Measurements from ENCODE around the gene DZIP1L.

Gene DZIP1L

DNA sequence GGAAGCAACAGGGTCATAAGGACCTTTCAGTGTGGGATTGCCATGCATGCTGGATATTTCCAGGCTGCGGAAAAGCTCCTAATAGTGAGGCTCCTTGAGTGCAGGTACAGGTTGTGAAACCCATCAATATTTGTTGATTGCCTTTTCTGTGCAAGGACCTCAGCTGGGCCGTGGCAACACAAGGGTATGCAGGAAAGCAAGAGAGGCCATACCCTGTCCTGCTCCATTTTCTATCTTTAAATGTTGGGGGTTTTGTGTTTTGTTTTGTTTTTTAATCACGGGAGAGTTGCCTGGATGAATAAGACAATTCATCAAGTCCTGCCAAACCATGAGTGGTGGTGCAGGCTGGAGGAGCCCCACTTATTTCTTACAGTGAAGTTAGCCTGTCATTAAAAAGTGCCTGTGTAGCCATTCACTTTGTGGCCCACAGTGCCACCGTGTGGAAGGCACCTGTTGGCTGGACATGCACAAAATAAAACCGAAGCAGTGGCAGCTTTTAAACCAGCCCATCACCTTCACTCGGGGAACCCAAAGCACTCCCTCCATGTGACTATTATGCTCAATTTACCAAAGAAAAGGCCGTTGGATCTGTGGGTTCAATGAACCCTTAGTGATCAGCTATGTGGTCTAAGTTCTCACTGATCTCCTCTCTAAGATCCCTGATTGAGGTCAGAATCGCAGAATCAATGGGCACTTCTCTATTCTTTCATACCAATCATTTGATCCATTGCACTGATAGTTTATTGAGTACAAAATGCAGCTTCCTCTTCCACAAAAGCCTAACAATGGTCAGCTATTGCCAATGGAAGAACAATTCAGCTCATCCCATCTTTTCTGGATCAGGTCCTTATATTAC lies 63.2 kb downstream of the DZIP1L start:
- no peak overlapping the region for H3K4me3 ChIP-seq (ENCODE audit: low read depth, low read length)
- TF ChIP-seq, protein P1, sequence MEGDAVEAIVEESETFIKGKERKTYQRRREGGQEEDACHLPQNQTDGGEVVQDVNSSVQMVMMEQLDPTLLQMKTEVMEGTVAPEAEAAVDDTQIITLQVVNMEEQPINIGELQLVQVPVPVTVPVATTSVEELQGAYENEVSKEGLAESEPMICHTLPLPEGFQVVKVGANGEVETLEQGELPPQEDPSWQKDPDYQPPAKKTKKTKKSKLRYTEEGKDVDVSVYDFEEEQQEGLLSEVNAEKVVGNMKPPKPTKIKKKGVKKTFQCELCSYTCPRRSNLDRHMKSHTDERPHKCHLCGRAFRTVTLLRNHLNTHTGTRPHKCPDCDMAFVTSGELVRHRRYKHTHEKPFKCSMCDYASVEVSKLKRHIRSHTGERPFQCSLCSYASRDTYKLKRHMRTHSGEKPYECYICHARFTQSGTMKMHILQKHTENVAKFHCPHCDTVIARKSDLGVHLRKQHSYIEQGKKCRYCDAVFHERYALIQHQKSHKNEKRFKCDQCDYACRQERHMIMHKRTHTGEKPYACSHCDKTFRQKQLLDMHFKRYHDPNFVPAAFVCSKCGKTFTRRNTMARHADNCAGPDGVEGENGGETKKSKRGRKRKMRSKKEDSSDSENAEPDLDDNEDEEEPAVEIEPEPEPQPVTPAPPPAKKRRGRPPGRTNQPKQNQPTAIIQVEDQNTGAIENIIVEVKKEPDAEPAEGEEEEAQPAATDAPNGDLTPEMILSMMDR (IDR thresholded peaks at IDR 0.05; ENCODE audit: control insufficient read depth, extremely low read depth, insufficient read depth): peak; percentile 94
- no peak for DNase-seq (ENCODE audit: low read depth)

DNA sequence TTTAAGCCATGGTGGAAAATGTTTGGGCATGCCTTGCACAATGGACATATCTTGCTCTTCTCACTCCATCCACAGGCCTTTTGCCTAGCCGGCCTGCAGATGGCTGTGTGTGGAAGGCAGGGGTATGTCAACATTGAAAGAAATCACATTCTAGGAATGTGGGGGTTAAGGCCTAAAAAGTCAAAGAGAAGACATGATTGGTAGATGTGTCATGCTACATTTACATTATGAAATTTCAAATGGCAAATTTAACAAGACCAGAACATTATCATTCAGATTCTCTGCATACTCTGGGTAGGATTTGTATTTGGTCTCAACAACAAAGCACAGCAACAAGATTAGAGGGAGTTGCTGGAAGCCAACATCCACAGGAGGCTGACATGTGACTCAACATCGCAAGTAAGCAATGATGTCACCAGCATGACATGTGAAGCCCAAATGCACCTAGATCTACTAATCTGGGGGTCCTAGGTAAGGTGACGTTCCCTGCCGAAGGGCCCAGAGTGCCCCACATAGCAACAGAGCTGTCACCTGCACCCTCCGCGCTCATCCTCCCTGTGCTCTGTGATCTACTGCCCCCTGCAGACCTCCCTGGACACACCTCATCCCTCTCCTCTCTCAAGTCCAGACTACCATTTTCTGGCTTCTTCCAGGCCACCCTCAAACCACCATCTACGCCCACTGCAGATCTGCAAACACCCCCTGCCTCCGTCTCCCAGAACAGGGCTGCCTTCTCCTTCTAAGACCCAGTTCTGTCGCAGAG lies 66.1 kb downstream of the DZIP1L start:
- TF ChIP-seq, protein P1 (IDR thresholded peaks at IDR 0.05; ENCODE audit: control insufficient read depth, extremely low read depth, insufficient read depth): 0 out of 2 replicates have a peak, but pooled peaks have one; percentile 8
- H3K4me3 ChIP-seq (ENCODE audit: low read depth, low read length): no peak overlapping the region
- no peak for DNase-seq (ENCODE audit: low read depth)

DNA sequence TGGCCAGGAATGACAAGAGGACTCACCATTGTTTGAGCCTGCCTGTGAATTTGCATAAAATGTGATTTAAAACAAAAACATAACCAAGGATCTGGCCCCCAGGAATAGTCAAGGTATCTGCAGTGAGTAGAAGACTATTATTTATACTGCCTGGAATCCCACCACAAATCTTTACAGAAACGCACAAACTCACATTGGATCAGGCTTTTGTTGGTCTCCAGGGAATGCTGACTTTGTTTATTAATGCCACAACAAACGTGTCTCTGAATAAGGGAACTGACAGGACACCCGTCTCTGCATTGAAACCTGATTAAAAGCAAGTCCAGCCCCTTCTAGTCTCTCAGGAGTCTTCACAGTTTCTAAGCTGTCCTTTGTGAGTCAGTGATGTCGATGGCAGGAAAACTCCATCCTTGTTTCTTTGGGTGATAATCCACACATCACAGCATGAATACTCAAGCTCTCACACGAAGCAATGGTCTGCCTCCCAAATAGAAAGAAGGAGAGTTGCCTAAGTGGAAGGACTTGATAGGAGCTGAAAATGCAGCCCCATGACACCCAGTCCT lies 67.7 kb downstream of the DZIP1L start:
- TF ChIP-seq, protein P1 (IDR thresholded peaks at IDR 0.05; ENCODE audit: control insufficient read depth, extremely low read depth, insufficient read depth): no peak
- H3K4me3 ChIP-seq (ENCODE audit: low read depth, low read length): no peak overlapping the region
- DNase-seq (ENCODE audit: low read depth): no peak

DNA sequence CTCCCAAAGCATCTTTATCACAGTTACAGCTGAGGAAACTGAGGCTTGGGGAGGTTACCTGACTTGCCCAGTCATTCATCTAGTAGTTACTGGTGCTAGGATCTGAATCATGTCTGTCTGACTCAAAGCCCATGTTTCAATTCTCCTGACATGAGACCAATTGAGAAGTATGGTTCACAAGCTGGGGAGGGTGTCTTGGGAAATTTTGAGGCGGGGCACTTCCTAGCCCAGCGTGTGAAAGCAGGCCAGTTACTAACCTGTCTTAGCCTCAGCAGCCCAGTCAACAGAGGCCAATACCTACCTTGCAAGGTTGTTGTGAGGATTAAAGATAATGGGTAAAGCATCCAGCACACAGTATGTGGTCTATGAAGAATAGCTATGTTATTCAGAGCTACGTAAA lies 68.5 kb downstream of the DZIP1L start:
- no peak for DNase-seq (ENCODE audit: low read depth)
- TF ChIP-seq, protein P1 (IDR thresholded peaks at IDR 0.05; ENCODE audit: control insufficient read depth, extremely low read depth, insufficient read depth): no peak
- no peak overlapping the region for H3K4me3 ChIP-seq (ENCODE audit: low read depth, low read length)

DNA sequence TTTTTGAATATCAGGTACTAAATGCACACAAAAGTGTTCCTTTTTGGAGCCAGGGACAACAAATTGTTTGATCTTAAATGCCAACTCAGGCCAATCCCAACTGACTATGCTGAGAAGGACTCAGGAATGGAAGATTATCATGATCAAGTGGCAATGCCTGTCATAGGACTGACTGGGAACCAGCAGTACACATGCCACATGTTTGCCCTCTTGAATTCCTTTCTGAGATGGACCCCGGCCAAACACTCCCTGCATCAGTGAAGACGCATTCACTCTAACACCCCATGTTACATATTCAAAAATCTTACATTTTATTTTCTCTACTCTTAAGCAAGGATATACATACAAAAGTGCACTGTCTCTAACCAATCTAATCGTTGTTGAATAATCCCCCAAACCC lies 69.3 kb downstream of the DZIP1L start:
- TF ChIP-seq, protein P1 (IDR thresholded peaks at IDR 0.05; ENCODE audit: control insufficient read depth, extremely low read depth, insufficient read depth): no peak

DNA sequence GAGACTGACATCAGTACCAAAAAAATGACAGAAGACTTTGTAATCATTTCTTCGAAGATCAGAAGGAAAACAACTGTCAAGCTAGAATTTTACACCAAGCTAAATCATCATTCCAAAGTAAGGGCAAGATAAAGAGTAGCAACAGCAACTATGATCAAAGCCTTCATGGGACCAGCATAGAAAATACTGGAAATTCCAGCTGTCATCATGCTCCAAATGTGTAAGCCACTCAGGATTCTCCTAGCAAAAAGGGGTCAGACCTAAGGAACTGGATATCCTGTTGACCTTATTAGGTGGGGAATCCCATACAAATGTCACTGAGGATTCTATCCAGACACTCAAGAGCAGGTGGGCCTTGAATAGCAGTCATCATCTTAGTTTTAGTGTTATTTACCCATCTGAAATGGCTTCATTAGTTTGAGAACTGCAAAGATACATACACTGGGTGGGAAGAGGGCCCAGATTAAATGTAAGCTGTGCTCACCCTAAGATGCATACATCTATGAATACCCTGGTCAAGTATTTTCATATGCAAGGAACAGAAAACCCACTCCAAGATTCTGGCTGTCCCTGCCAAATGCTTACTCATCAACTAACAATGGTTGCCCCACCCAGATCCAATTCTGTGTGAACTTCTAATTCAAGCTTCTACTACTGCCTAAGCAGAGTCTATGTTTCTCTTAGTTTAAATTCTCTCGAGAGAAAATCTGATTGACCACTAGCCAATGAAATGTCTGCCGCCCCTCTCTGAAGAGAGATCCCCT lies 72.0 kb downstream of the DZIP1L start:
- no peak overlapping the region for H3K4me3 ChIP-seq (ENCODE audit: low read depth, low read length)
- no peak for DNase-seq (ENCODE audit: low read depth)
- TF ChIP-seq, protein P1 (IDR thresholded peaks at IDR 0.05; ENCODE audit: control insufficient read depth, extremely low read depth, insufficient read depth): no peak

More for the DNA sequence above, 69.3 kb downstream of the DZIP1L start:
- H3K4me3 ChIP-seq (ENCODE audit: low read depth, low read length): no peak overlapping the region
- no peak for DNase-seq (ENCODE audit: low read depth)

All from LNCaP clone FGC (cell line).